ENCODE measurements around the gene BCOR. TPM values are rescaled to one million over a fixed set of nuclear protein-coding genes. Genes with fewer than 3 reads are reported as not detected.
A peak's percentile ranks its signal among the peaks of the same experiment; 100 is the strongest.

Gene BCOR
- total RNA-seq, 1 experiment from 2014 or later = 21.8 TPM

- 0 out of 2 replicates have a peak overlapping the region, but pooled peaks have one; percentile 12 for H3K27ac ChIP-seq (ENCODE audit: low read length)
- no peaks in the 10 kb centered on the region for H3K9me3 ChIP-seq (ENCODE audit: low read length)
- H3K9ac ChIP-seq (ENCODE audit: low read length) = peak overlapping the region; percentile 61
- peaks cover 11% of the 10 kb centered on the region; the same call in 1 of the 2 replicates for H4K20me1 ChIP-seq (ENCODE audit: low read length)
- intact Hi-C loops (cut with micrococcal nuclease) = loop anchor here (5.0 kb wide), 3 partner anchors 83 to 363 kb away; no protein-coding TSS in a partner anchor
- TF ChIP-seq EZH2phosphoT487 (IDR thresholded peaks at IDR 0.05; ENCODE audit: borderline replicate concordance, low read length) = no peak
- TF ChIP-seq CTCF (conservative IDR thresholded peaks at IDR 0.05; ENCODE audit: low read depth, low read length) = no peak
- no peak for TF ChIP-seq EZH2 (IDR thresholded peaks at IDR 0.05; ENCODE audit: low read length, unreplicated experiment)
- DNase-seq (peak; percentile 27), ATAC-seq (no peak)
- peak overlapping the region; percentile 92 for H3K4me3 ChIP-seq (ENCODE audit: low read length)
- no peaks in the 10 kb centered on the region for H3K9me2 ChIP-seq (replicated peaks; ENCODE audit: low read length)
- H3K79me2 ChIP-seq (ENCODE audit: low read length) = peaks cover 61% of the 10 kb centered on the region
- peaks cover 49% of the 10 kb centered on the region for H3K4me1 ChIP-seq (ENCODE audit: insufficient read depth, low read length)
- H2AFZ ChIP-seq (ENCODE audit: low read length) = peak overlapping the region; percentile 22; the same call in 1 of the 2 replicates
- H3K4me2 ChIP-seq (ENCODE audit: low read length) = peak overlapping the region; percentile 99
- BruUV-seq (replicated peaks) = no TSS peak
- no peaks in the 10 kb centered on the region for H3K27me3 ChIP-seq (ENCODE audit: low read length)
- peaks cover 4% of the 10 kb centered on the region for H3F3A ChIP-seq (ENCODE audit: low read length, unreplicated experiment)
- CTCF ChIA-PET = interaction anchor here (0.6 to 1.2 kb wide), 3 partner anchors 56 to 155 kb away, joined by 3 to 7 read pairs (median 5); no protein-coding TSS in a partner anchor
- no peaks in the 10 kb centered on the region for H3K36me3 ChIP-seq (ENCODE audit: low read depth, low read length)
- POLR2A ChIA-PET (ENCODE audit: unreplicated experiment) = interaction anchor here (0.6 to 2.0 kb wide), 3 partner anchors 55 to 82 kb away, joined by 3 to 13 read pairs (median 12); no protein-coding TSS in a partner anchor
These were observed 2.0 kb downstream of the BCOR start for GRCh38 chrX:40095583-40096394.

GRCh38 chrX:40094900-40095582 lies 2.7 kb downstream of the BCOR start:
- Histone ChIP-seq H3K27ac (ENCODE audit: low read length) (0 out of 2 replicates have a peak overlapping the region, but pooled peaks have one; percentile 12), H3K27me3 (ENCODE audit: low read length) (no peaks in the 10 kb centered on the region), H3K36me3 (ENCODE audit: low read depth, low read length) (no peaks in the 10 kb centered on the region), H3K9me3 (ENCODE audit: low read length) (no peaks in the 10 kb centered on the region), H3K4me2 (ENCODE audit: low read length) (peak overlapping the region; percentile 99), H3K9me2 (replicated peaks; ENCODE audit: low read length) (no peaks in the 10 kb centered on the region), H3F3A (ENCODE audit: low read length, unreplicated experiment) (peaks cover 4% of the 10 kb centered on the region), H4K20me1 (ENCODE audit: low read length) (peaks cover 11% of the 10 kb centered on the region; the same call in 1 of the 2 replicates), H3K79me2 (ENCODE audit: low read length) (peaks cover 68% of the 10 kb centered on the region), H2AFZ (ENCODE audit: low read length) (no peak overlapping the region), H3K4me1 (ENCODE audit: insufficient read depth, low read length) (peaks cover 45% of the 10 kb centered on the region), H3K9ac (ENCODE audit: low read length) (peak overlapping the region; percentile 61), H3K4me3 (ENCODE audit: low read length) (peak overlapping the region; percentile 92)
- TF ChIP-seq EZH2phosphoT487 (IDR thresholded peaks at IDR 0.05; ENCODE audit: borderline replicate concordance, low read length) = no peak
- no peak for TF ChIP-seq CTCF (conservative IDR thresholded peaks at IDR 0.05; ENCODE audit: low read depth, low read length)
- no peak for TF ChIP-seq EZH2 (IDR thresholded peaks at IDR 0.05; ENCODE audit: low read length, unreplicated experiment)
- ATAC-seq = no peak
- BruUV-seq (replicated peaks) = TSS peak; percentile 35
- CTCF ChIA-PET = interaction anchor here (0.6 kb wide), 2 partner anchors 59 to 154 kb away, joined by 3 read pairs; no protein-coding TSS in a partner anchor
- DNase-seq = peak; percentile 32
- intact Hi-C loops (cut with micrococcal nuclease) = loop anchor here (5.0 kb wide), 4 partner anchors 57 to 363 kb away; no protein-coding TSS in a partner anchor
- POLR2A ChIA-PET (ENCODE audit: unreplicated experiment) = no interaction called here
